OCI-LY7 (cell line): ENCODE results near the gene CCDC201.

Experiments
- CTCF ChIP-seq: fragments of 200-600 bp; sonication (generic); conservative IDR thresholded peaks from 2 replicates; pipeline ENCODE4 v1.5.1; 2014; ENCODE audit warnings: mild to moderate bottlenecking, antibody characterized with exemption, low read length, moderate library complexity, mixed read lengths
- EZH2phosphoT487 ChIP-seq: fragments of 200-600 bp; sonication (generic); IDR thresholded peaks from 2 replicates; pipeline ENCODE4 v1.6.1; 2018; ENCODE audit warnings: low read depth, borderline replicate concordance, mild to moderate bottlenecking, mixed run types, antibody characterized with exemption, low read length, moderate library complexity, mixed read lengths

DNA sequence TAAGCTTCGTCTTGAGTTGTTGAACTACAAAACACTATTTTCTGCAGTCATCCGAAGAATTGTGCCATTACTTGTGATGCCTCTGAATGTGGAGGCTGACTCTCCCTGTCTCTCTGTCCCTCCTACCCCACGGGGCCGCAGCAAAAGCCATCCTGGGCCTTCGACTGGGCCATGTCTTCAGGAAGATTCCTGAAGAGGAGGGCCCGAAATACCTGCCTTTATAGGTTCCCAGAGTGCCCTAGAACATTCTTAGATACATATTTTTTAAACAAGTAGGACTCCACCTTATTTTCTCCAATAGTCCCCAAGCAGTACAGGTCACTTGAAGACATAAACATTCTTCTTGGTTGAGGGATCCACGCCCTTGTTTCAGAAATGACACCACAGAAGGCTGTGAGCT is 40.1 kb upstream of the CCDC201 start:
- no peak for TF ChIP-seq CTCF
- no peak for TF ChIP-seq EZH2phosphoT487
